GM12891 (cell line): ENCODE data around the gene MRPS18B.

Experiments
- POLR2A ChIP-seq: IDR thresholded peaks from 2 replicates; pipeline ENCODE4 v1.6.1; 2011; ENCODE audit warnings: low read depth, low read length, control low read depth
- SPI1 ChIP-seq: IDR thresholded peaks from 2 replicates; pipeline ENCODE4 v1.6.1; 2011; ENCODE audit warnings: low read depth, low read length, control low read depth
- TAF1 ChIP-seq: IDR thresholded peaks from 2 replicates; pipeline ENCODE4 v1.6.1; 2011; ENCODE audit warnings: low read depth, low read length, control low read depth

DNA sequence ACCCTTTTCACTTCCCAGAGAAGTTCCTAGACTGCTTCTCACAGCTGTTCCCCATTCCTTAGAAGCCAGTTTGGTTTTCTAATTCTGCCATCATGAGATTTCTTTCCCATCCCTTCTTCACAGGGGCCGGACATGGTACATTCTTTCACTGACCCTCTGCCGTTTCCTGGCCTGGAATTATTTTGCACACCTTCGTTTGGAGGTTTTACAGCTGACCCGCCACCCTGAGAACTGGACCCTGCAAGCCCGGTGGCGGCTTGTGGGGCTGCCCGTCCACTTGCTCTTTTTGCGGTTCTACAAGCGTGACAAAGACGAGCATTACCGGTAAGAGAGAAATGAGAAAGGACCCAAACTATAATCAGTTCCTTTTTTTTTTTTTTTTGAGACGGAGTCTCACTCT lies 33.5 kb downstream of the MRPS18B start:
- TF ChIP-seq SPI1 (peak; percentile 61), POLR2A (0 out of 2 replicates have a peak, but pooled peaks have one; percentile 11), TAF1 (no peak)
